ENCODE measurements around the gene IL17D.

Gene IL17D

GRCh38 chr13:20709369-20709768 is 5.9 kb downstream of the IL17D start:
- H3K4me3 ChIP-seq (ENCODE audit: low read depth, low read length): no peak overlapping the region
- in situ Hi-C loops (cut with HindIII; ENCODE audit: low sequenced_read_pairs): loop anchor here (25.0 kb wide), 1 partner anchor 522 kb away; the partner anchor contains the start of gene GJB2
- TF ChIP-seq, protein P1, sequence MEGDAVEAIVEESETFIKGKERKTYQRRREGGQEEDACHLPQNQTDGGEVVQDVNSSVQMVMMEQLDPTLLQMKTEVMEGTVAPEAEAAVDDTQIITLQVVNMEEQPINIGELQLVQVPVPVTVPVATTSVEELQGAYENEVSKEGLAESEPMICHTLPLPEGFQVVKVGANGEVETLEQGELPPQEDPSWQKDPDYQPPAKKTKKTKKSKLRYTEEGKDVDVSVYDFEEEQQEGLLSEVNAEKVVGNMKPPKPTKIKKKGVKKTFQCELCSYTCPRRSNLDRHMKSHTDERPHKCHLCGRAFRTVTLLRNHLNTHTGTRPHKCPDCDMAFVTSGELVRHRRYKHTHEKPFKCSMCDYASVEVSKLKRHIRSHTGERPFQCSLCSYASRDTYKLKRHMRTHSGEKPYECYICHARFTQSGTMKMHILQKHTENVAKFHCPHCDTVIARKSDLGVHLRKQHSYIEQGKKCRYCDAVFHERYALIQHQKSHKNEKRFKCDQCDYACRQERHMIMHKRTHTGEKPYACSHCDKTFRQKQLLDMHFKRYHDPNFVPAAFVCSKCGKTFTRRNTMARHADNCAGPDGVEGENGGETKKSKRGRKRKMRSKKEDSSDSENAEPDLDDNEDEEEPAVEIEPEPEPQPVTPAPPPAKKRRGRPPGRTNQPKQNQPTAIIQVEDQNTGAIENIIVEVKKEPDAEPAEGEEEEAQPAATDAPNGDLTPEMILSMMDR (IDR thresholded peaks at IDR 0.05; ENCODE audit: low read depth, low read length, missing control alignments): no peak
- DNase-seq (ENCODE audit: low read depth): no peak

- DNase-seq (ENCODE audit: low read depth): no peak
- in situ Hi-C loops (cut with HindIII; ENCODE audit: low sequenced_read_pairs): loop anchor here (25.0 kb wide), 1 partner anchor 522 kb away; the partner anchor contains the start of gene GJB2
- H3K4me3 ChIP-seq (ENCODE audit: low read depth, low read length): no peak overlapping the region
- TF ChIP-seq, protein P1 (IDR thresholded peaks at IDR 0.05; ENCODE audit: low read depth, low read length, missing control alignments): no peak
Measured at GRCh38 chr13:20709782-20710181, 6.3 kb downstream of the IL17D start.

GRCh38 chr13:20711301-20712044 is 8.0 kb downstream of the IL17D start:
- TF ChIP-seq, protein P1 (IDR thresholded peaks at IDR 0.05; ENCODE audit: low read depth, low read length, missing control alignments): peak; percentile 14
- in situ Hi-C loops (cut with HindIII; ENCODE audit: low sequenced_read_pairs): loop anchor here (25.0 kb wide), 1 partner anchor 524 kb away; the partner anchor contains the start of gene GJB2
- no peak overlapping the region for H3K4me3 ChIP-seq (ENCODE audit: low read depth, low read length)
- no peak for DNase-seq (ENCODE audit: low read depth)

GRCh38 chr13:20713014-20713376 is 9.5 kb downstream of the IL17D start:
- in situ Hi-C loops (cut with HindIII; ENCODE audit: low sequenced_read_pairs): loop anchor here (25.0 kb wide), 1 partner anchor 526 kb away; the partner anchor contains the start of gene GJB2
- DNase-seq (ENCODE audit: low read depth): no peak
- H3K4me3 ChIP-seq (ENCODE audit: low read depth, low read length): no peak overlapping the region
- TF ChIP-seq, protein P1 (IDR thresholded peaks at IDR 0.05; ENCODE audit: low read depth, low read length, missing control alignments): no peak

DNA sequence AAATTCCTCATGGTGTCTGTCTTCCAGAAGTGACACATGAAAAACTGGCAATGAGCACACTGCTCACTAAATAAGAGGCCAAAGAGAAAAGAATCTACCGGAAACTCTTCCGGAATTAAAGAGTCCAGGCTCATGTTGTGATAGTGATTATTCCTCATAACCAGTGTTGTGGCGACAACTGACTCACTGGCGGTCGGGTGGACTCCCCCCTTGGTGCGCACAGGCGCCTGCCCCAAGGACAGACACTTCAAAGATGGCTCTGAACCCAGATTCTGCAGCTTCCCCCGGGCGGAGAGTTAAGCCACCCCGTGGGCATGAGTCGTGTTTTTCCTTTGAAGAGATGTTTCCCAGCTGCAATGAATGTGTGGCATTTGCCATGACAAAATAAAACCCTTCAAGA is 10.3 kb downstream of the IL17D start:
- peak overlapping the region; percentile 0 for H3K4me3 ChIP-seq (ENCODE audit: low read depth, low read length)
- TF ChIP-seq, protein P1 (IDR thresholded peaks at IDR 0.05; ENCODE audit: low read depth, low read length, missing control alignments): no peak
- no peak for DNase-seq (ENCODE audit: low read depth)
- in situ Hi-C loops (cut with HindIII; ENCODE audit: low sequenced_read_pairs): loop anchor here (25.0 kb wide), 1 partner anchor 526 kb away; the partner anchor contains the start of gene GJB2

GRCh38 chr13:20714161-20714560 is 10.7 kb downstream of the IL17D start:
- DNase-seq (ENCODE audit: low read depth): peak; percentile 89
- TF ChIP-seq, protein P1 (IDR thresholded peaks at IDR 0.05; ENCODE audit: low read depth, low read length, missing control alignments): no peak
- in situ Hi-C loops (cut with HindIII; ENCODE audit: low sequenced_read_pairs): loop anchor here (25.0 kb wide), 1 partner anchor 527 kb away; the partner anchor contains the start of gene GJB2
- no peak overlapping the region for H3K4me3 ChIP-seq (ENCODE audit: low read depth, low read length)

Data from astrocyte of the cerebellum (primary cell).